HG03460 (cell line): ENCODE data around the gene CHEK2.
"Not testable (repeated sequence)": the region's sequence is repeated elsewhere in the genome, so short reads cannot be mapped to it uniquely, and the experiment has no call there.

Source experiments
- ATAC-seq: cut with Tn5 transposase; IDR thresholded peaks from one replicate; pipeline ENCODE4 v1.9.1; 2021; ENCODE audit not compliant: unreplicated experiment

Gene CHEK2

GRCh38 chr22:28742562-28742962, 942 bp upstream of the CHEK2 start:
- ATAC-seq: no peak

- no peak for ATAC-seq
These were observed 328 bp downstream of the CHEK2 start for GRCh38 chr22:28741200-28741784.

- ATAC-seq: not testable (repeated sequence)
These were observed 2.7 kb downstream of the CHEK2 start for GRCh38 chr22:28738876-28739275.

- no peak for ATAC-seq
These were observed 3.9 kb downstream of the CHEK2 start for GRCh38 chr22:28737701-28738100.

- ATAC-seq: no peak
These were observed 5.1 kb downstream of the CHEK2 start for GRCh38 chr22:28736301-28737155.

GRCh38 chr22:28734393-28734792, 7.2 kb downstream of the CHEK2 start:
- no peak for ATAC-seq

GRCh38 chr22:28730179-28730578, 11.4 kb downstream of the CHEK2 start:
- no peak for ATAC-seq

- no peak for ATAC-seq
These were observed 12.9 kb downstream of the CHEK2 start for GRCh38 chr22:28728621-28729313.

GRCh38 chr22:28728002-28728401, 13.6 kb downstream of the CHEK2 start:
- ATAC-seq: no peak

GRCh38 chr22:28718044-28718443, 23.6 kb downstream of the CHEK2 start:
- ATAC-seq: no peak

- no peak for ATAC-seq
These were observed 24.9 kb downstream of the CHEK2 start for GRCh38 chr22:28716686-28717085.

GRCh38 chr22:28715611-28716010, 26.0 kb downstream of the CHEK2 start:
- ATAC-seq: no peak

- no peak for ATAC-seq
These were observed 27.5 kb downstream of the CHEK2 start for GRCh38 chr22:28714043-28714628.

GRCh38 chr22:28711820-28712777, 29.5 kb downstream of the CHEK2 start:
- no peak for ATAC-seq

GRCh38 chr22:28711341-28711740, 30.3 kb downstream of the CHEK2 start:
- ATAC-seq: no peak

GRCh38 chr22:28710576-28711191, 30.9 kb downstream of the CHEK2 start:
- no peak for ATAC-seq

GRCh38 chr22:28710107-28710506, 31.5 kb downstream of the CHEK2 start:
- ATAC-seq: no peak

GRCh38 chr22:28706845-28707244, 34.8 kb downstream of the CHEK2 start:
- no peak for ATAC-seq

GRCh38 chr22:28703436-28703835, 38.2 kb downstream of the CHEK2 start:
- ATAC-seq: no peak

- ATAC-seq: no peak
These were observed 38.7 kb downstream of the CHEK2 start for GRCh38 chr22:28702891-28703290.
